Testis (tissue), 2 donors: Measurements from ENCODE around the gene KCTD17.

Experiments
- POLR2A ChIP-seq: fragments of 450-650 bp; IDR thresholded peaks from one replicate; pipeline ENCODE4 v1.6.1; 2017; ENCODE audit warnings: antibody characterized with exemption, mild to moderate bottlenecking, moderate library complexity
- TF ChIP-seq, protein P1 (sequence below), 3 experiments: fragments of 450-650 bp in 2 of 3; fragments of 200-600 bp in 1 of 3; sonication (generic) in 1 of 3; IDR thresholded peaks; one replicate each; pipeline ENCODE4 v1.5.1; 2016 to 2019; ENCODE audit warnings: antibody characterized with exemption in 3 of 3, mild to moderate bottlenecking in 2 of 3, moderate library complexity in 1 of 3

DNA sequence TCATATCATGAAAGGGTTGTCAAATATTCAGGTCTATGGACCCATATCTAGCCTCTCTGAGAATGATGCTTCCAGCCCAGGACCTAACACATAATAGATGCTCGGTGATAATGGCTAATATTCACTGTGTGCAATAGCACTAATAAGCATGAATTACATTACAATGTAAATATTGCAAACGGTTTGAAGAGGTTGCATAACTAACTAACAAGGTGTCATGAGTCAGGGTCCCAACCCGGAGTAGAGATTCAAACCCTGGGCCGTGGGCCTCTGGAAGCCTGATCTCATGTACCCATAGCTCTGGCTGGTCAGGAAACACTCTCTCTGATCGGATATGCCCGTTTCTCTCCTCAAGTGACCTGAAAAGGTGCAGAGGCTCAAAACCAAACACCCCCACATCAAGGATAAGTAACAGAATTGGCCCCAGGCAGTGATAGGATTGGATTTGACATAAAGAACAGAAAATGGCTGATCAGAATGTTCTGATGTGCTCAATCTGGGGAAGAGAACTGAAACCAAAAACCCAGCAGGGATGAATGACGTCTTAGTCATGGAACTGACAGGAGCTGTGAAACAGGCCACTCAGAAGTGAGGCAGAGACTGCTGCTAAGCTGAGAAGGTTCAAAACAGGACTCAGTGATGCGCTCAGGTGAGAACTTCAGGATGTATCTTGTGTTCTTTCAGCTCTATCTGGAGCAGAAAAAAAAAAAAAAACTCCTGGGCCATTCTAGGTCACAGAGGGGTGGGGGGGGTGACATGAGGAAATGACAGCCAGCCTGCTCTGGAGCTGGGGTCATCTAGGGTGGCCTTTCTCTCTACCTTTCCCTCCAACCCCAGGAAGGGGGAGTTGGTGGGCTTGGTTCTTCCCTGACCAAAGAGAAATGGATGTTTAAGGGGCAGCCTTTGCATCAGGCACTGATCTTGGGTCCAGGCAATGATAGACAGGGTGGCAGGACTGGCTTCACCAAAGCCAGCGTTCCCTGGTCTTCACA, 6.6 kb upstream of the KCTD17 start:
- TF ChIP-seq POLR2A: no peak
- TF ChIP-seq, protein P1, sequence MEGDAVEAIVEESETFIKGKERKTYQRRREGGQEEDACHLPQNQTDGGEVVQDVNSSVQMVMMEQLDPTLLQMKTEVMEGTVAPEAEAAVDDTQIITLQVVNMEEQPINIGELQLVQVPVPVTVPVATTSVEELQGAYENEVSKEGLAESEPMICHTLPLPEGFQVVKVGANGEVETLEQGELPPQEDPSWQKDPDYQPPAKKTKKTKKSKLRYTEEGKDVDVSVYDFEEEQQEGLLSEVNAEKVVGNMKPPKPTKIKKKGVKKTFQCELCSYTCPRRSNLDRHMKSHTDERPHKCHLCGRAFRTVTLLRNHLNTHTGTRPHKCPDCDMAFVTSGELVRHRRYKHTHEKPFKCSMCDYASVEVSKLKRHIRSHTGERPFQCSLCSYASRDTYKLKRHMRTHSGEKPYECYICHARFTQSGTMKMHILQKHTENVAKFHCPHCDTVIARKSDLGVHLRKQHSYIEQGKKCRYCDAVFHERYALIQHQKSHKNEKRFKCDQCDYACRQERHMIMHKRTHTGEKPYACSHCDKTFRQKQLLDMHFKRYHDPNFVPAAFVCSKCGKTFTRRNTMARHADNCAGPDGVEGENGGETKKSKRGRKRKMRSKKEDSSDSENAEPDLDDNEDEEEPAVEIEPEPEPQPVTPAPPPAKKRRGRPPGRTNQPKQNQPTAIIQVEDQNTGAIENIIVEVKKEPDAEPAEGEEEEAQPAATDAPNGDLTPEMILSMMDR (IDR thresholded peaks at IDR 0.05): no peak
